ENCODE measurements around the gene THOC6. TPM values are rescaled to one million over a fixed set of nuclear protein-coding genes. Genes with fewer than 3 reads are reported as not detected.
A peak's percentile ranks its signal among the peaks of the same experiment; 100 is the strongest.

THOC6 gene
- total and polyA plus RNA-seq, 2 experiments from 2014 or later, result 35.6 to 79.4 TPM

DNA sequence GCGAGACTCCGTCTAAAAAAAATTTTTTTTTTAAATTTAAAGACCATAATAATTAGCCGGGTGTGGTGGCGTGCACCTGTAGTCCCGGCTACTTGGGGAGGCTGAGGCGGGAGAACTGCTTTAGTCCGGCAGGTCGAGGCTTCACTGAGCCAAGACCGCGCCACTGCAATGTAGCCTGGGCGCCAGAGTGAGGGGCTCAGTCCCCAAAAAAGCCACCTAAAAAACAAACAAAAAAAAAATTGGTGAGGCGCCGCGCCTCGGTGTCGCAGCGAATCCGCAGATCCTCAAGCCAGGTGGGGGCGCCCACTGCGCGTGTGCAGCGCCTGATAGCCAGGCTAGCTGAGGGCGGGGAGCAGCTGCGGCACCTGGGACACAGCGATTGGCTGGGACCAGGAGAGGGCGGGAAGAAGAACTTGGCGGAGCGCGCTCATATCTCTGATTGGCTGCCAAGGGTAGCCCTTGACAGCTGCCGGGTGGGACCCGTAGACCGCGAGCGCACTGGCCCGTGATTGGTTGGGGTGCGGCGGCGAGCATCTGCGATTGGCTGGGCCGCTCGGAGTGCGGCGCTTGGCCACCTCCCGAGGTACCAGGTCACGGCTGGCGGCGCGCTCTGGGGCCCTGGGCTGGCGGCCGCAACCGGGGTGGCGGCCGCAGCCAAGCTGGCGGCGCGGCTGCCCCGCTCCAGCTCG is 20.1 kb upstream of the THOC6 start:
- Histone ChIP-seq H3K27me3 (no peaks in the 10 kb centered on the region), H3K4me2 (peak overlapping the region; percentile 61), H3K9me2 (replicated peaks; ENCODE audit: insufficient read depth) (no peaks in the 10 kb centered on the region), H3K4me3 (no peak overlapping the region), H3K27ac (no peak overlapping the region), H3K36me3 (replicated peaks; ENCODE audit: insufficient read depth, low read depth) (no peaks in the 10 kb centered on the region), H2AFZ (no peak overlapping the region), H3K79me2 (no peaks in the 10 kb centered on the region), H4K20me1 (ENCODE audit: insufficient read depth, poor library complexity, severe bottlenecking) (no peaks in the 10 kb centered on the region), H3K4me1 (ENCODE audit: insufficient read depth) (peaks cover 25% of the 10 kb centered on the region), H3K9me3 (ENCODE audit: low read depth) (no peaks in the 10 kb centered on the region)
- no peak for TF ChIP-seq EZH2phosphoT487 (IDR thresholded peaks at IDR 0.05; ENCODE audit: low read depth, severe bottlenecking, unreplicated experiment)
- TF ChIP-seq, protein P1, sequence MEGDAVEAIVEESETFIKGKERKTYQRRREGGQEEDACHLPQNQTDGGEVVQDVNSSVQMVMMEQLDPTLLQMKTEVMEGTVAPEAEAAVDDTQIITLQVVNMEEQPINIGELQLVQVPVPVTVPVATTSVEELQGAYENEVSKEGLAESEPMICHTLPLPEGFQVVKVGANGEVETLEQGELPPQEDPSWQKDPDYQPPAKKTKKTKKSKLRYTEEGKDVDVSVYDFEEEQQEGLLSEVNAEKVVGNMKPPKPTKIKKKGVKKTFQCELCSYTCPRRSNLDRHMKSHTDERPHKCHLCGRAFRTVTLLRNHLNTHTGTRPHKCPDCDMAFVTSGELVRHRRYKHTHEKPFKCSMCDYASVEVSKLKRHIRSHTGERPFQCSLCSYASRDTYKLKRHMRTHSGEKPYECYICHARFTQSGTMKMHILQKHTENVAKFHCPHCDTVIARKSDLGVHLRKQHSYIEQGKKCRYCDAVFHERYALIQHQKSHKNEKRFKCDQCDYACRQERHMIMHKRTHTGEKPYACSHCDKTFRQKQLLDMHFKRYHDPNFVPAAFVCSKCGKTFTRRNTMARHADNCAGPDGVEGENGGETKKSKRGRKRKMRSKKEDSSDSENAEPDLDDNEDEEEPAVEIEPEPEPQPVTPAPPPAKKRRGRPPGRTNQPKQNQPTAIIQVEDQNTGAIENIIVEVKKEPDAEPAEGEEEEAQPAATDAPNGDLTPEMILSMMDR (IDR thresholded peaks at IDR 0.05; ENCODE audit: poor library complexity), result peak; percentile 65
- DNase-seq (ENCODE audit: low spot score), result peak; percentile 99
- 9% methylated on average over 50 of the region's 58 CpGs for WGBS (ENCODE audit: low lambda C conversion rate, missing lambda C conversion rate)

DNA sequence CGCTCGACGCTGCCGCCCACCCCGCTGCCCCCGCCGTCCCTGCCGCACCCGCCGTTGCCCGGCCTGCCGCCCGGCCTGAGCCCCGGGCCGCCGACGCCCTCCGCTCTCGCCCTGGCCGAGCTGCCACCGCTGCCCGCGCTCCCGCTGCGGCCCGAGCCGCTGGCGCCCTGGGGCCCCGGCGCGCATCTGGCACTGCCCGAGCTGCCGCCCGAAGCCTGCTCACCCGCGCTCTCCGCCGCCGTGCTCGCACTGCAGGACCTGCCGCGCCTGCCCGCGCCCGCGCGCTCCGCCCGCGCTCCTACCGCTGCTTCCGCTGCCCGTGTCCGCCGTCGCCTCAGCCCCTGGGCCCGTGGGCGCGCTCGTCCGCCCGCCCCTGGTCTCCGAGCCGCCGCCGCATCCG is 19.5 kb upstream of the THOC6 start:
- Histone ChIP-seq H3K9me2 (replicated peaks; ENCODE audit: insufficient read depth) (no peaks in the 10 kb centered on the region), H3K4me1 (ENCODE audit: insufficient read depth) (peaks cover 31% of the 10 kb centered on the region), H3K9me3 (ENCODE audit: low read depth) (no peaks in the 10 kb centered on the region), H3K4me3 (no peak overlapping the region), H4K20me1 (ENCODE audit: insufficient read depth, poor library complexity, severe bottlenecking) (no peaks in the 10 kb centered on the region), H3K4me2 (no peak overlapping the region), H3K79me2 (no peaks in the 10 kb centered on the region), H2AFZ (no peak overlapping the region), H3K27ac (no peak overlapping the region), H3K27me3 (no peaks in the 10 kb centered on the region), H3K36me3 (replicated peaks; ENCODE audit: insufficient read depth, low read depth) (no peaks in the 10 kb centered on the region)
- 0% methylated on average over 1 of the region's 67 CpGs for WGBS (ENCODE audit: low lambda C conversion rate, missing lambda C conversion rate)
- TF ChIP-seq EZH2 (IDR thresholded peaks at IDR 0.05; ENCODE audit: borderline replicate concordance) (no peak), EZH2phosphoT487 (IDR thresholded peaks at IDR 0.05; ENCODE audit: low read depth, severe bottlenecking, unreplicated experiment) (no peak)
- TF ChIP-seq, protein P1 (IDR thresholded peaks at IDR 0.05; ENCODE audit: poor library complexity), result no peak
- peak; percentile 62 for DNase-seq (ENCODE audit: low spot score)

DNA sequence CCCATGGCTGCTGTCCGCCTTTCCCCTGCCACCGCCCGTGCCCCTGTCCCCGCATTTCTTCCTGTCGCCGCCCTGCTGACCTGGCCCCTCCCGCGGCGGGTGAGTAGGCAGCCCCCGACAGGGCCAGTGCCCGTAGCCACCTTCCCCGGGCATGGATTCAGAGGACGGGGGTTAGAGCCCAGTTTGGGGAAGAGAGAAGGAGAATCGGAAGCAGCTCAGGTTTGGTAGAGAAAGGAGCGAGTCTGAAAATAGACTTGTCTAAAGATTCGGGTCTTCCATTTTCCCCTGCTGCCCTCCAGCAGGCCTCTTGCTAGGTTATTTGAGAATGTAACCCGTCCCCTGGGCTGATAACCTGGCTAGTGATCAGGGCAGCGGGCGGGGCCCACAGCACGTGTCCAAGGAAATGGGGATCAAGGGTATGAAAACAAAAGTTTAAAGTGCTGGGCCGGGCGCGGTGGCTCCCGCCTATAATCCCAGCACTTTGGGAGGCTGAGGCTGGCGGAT is 19.0 kb upstream of the THOC6 start:
- Histone ChIP-seq H3K9me3 (ENCODE audit: low read depth) (no peaks in the 10 kb centered on the region), H3K4me2 (peak overlapping the region; percentile 83), H3K4me1 (ENCODE audit: insufficient read depth) (peaks cover 34% of the 10 kb centered on the region), H3K27ac (peak overlapping the region; percentile 97), H3K4me3 (peak overlapping the region; percentile 43), H4K20me1 (ENCODE audit: insufficient read depth, poor library complexity, severe bottlenecking) (no peaks in the 10 kb centered on the region), H3K27me3 (no peaks in the 10 kb centered on the region), H2AFZ (no peak overlapping the region), H3K79me2 (no peaks in the 10 kb centered on the region), H3K36me3 (replicated peaks; ENCODE audit: insufficient read depth, low read depth) (no peaks in the 10 kb centered on the region), H3K9me2 (replicated peaks; ENCODE audit: insufficient read depth) (no peaks in the 10 kb centered on the region)
- DNase-seq (ENCODE audit: low spot score), result peak; percentile 59
- WGBS (ENCODE audit: low lambda C conversion rate, missing lambda C conversion rate), result 4% methylated on average over 21 of the region's 25 CpGs
- TF ChIP-seq, protein P1 (IDR thresholded peaks at IDR 0.05; ENCODE audit: poor library complexity), result no peak
- TF ChIP-seq EZH2phosphoT487 (IDR thresholded peaks at IDR 0.05; ENCODE audit: low read depth, severe bottlenecking, unreplicated experiment) (no peak), EZH2 (IDR thresholded peaks at IDR 0.05; ENCODE audit: borderline replicate concordance) (no peak)

Data from hepatocyte (in vitro differentiated cells).